Liver (tissue), 9 donors: ENCODE data around the gene FSIP2. TPM values are rescaled to one million over a fixed set of nuclear protein-coding genes. Genes with fewer than 3 reads are reported as not detected.
A peak's percentile ranks its signal among the peaks of the same experiment; 100 is the strongest.

ENCODE experiments used
- DNase-seq: peaks from one replicate; pipeline ENCODE4 v3.0.0-alpha.2; 2017; ENCODE audit warnings: low spot score
- H3K27ac ChIP-seq, 2 donors: one replicate each; pipeline ENCODE4 v1.7.0; 2013; ENCODE audit warnings: inconsistent platforms in 2 of 2, low read length in 2 of 2, control low read depth in 1 of 2, low read depth in 1 of 2, mild to moderate bottlenecking in 1 of 2
- H3K27me3 ChIP-seq, 4 donors: one replicate each; pipeline versions ENCODE4 v1.6.1 to v1.7.0; 2013; ENCODE audit warnings: low read length in 3 of 4, inconsistent platforms in 1 of 4, mild to moderate bottlenecking in 1 of 4, moderate library complexity in 1 of 4; ENCODE audit not compliant: control insufficient read depth in 4 of 4, insufficient read depth in 4 of 4
- H3K36me3 ChIP-seq, 4 donors: one replicate each; pipeline versions ENCODE4 v1.6.1 to v1.7.0; 2013; ENCODE audit warnings: low read length in 3 of 4, mild to moderate bottlenecking in 3 of 4, low read depth in 1 of 4, moderate library complexity in 1 of 4; ENCODE audit not compliant: control insufficient read depth in 4 of 4, insufficient read depth in 3 of 4
- H3K4me1 ChIP-seq, 4 donors: one replicate each; pipeline versions ENCODE4 v1.6.1 to v1.7.0; 2013; ENCODE audit warnings: low read length in 3 of 4, mild to moderate bottlenecking in 3 of 4, moderate library complexity in 1 of 4; ENCODE audit not compliant: control insufficient read depth in 4 of 4, insufficient read depth in 4 of 4
- H3K4me3 ChIP-seq, 3 donors: one replicate each; pipeline versions ENCODE4 v1.6.1 to v1.7.0; 2013; ENCODE audit warnings: low read length in 3 of 3, control low read depth in 1 of 3, low read depth in 1 of 3, mild to moderate bottlenecking in 1 of 3
- H3K9ac ChIP-seq, 2 donors: one replicate each; pipeline ENCODE4 v1.7.0; 2013; ENCODE audit warnings: low read length in 2 of 2, mild to moderate bottlenecking in 2 of 2, moderate library complexity in 2 of 2, control low read depth in 1 of 2, low read depth in 1 of 2
- H3K9me3 ChIP-seq, 4 donors: one replicate each; pipeline versions ENCODE4 v1.6.1 to v1.7.0; 2013; ENCODE audit warnings: low read length in 3 of 4; ENCODE audit not compliant: control insufficient read depth in 4 of 4
- FOXA1 ChIP-seq: IDR thresholded peaks from 2 replicates; pipeline ENCODE4 v1.6.1; 2016; ENCODE audit warnings: antibody characterized with exemption
- HNF4A ChIP-seq, 2 donors: conservative IDR thresholded peaks; 2 replicates each; pipeline ENCODE4 v1.6.1; 2016; ENCODE audit warnings: antibody characterized with exemption in 2 of 2, mild to moderate bottlenecking in 2 of 2
- HNF4G ChIP-seq: IDR thresholded peaks from 2 replicates; pipeline ENCODE4 v1.6.1; 2016; ENCODE audit warnings: antibody characterized with exemption
- RAD21 ChIP-seq, 2 donors: IDR thresholded peaks; 2 replicates each; pipeline ENCODE4 v1.6.1; 2016; ENCODE audit warnings: antibody characterized with exemption in 2 of 2, mild to moderate bottlenecking in 2 of 2
- RXRA ChIP-seq, 2 donors: IDR thresholded peaks; 2 replicates each; pipeline ENCODE4 v1.6.1; 2017 to 2018; ENCODE audit warnings: antibody characterized with exemption in 2 of 2, mild to moderate bottlenecking in 1 of 2
- WGBS: extraction: QIAGEN DNeasy Blood & Tissue Kit; methylation state at CpG from one replicate; pipeline ENCODE4 v1.1.7; 2013; 5-methylcytosine and 5-hydroxymethylcytosine counted together
- polyA plus RNA-seq, 2 donors: library from polyadenylated mRNA; stranded (reverse) in 1 of 2; unstranded in 1 of 2; fragments of 200-250 nt in 1 of 2; fragments of >200 nt in 1 of 2; fragmentation: Nextera tagmentation in 1 of 2; extraction: Ambion mirVana in 1 of 2; gene quantifications; one replicate each; pipeline versions ENCODE4 v1.2.1 to v1.2.3, GENCODE V29; 2013 to 2015
- total RNA-seq, 2 donors: library from RNA; depleted of rRNA; stranded (reverse); fragments of >200 nt; gene quantifications; one replicate each; pipeline ENCODE4 v1.2.3, GENCODE V29; 2014
- TF ChIP-seq, protein P1 (sequence below): IDR thresholded peaks from 2 replicates; pipeline ENCODE4 v1.6.1; 2016; ENCODE audit warnings: antibody characterized with exemption
- TF ChIP-seq, protein P2 (sequence below): fragments of 150-350 bp; IDR thresholded peaks from 2 replicates; pipeline ENCODE4 v1.5.1; 2017; ENCODE audit warnings: improper control_type of control experiment, low read depth, low read length; ENCODE audit not compliant: missing input control
- TF ChIP-seq, protein P3 (sequence below): IDR thresholded peaks from 2 replicates; pipeline ENCODE4 v1.6.1; 2016; ENCODE audit warnings: antibody characterized with exemption
- TF ChIP-seq, protein P4 (sequence below): IDR thresholded peaks from 2 replicates; pipeline ENCODE4 v1.6.1; 2016; ENCODE audit warnings: antibody characterized with exemption
- donor health status: healthy.
- donor health status: healthy.
- donor health status: healthy.
- donor health status: healthy.
- donor health status: healthy.

Gene FSIP2, protein sequence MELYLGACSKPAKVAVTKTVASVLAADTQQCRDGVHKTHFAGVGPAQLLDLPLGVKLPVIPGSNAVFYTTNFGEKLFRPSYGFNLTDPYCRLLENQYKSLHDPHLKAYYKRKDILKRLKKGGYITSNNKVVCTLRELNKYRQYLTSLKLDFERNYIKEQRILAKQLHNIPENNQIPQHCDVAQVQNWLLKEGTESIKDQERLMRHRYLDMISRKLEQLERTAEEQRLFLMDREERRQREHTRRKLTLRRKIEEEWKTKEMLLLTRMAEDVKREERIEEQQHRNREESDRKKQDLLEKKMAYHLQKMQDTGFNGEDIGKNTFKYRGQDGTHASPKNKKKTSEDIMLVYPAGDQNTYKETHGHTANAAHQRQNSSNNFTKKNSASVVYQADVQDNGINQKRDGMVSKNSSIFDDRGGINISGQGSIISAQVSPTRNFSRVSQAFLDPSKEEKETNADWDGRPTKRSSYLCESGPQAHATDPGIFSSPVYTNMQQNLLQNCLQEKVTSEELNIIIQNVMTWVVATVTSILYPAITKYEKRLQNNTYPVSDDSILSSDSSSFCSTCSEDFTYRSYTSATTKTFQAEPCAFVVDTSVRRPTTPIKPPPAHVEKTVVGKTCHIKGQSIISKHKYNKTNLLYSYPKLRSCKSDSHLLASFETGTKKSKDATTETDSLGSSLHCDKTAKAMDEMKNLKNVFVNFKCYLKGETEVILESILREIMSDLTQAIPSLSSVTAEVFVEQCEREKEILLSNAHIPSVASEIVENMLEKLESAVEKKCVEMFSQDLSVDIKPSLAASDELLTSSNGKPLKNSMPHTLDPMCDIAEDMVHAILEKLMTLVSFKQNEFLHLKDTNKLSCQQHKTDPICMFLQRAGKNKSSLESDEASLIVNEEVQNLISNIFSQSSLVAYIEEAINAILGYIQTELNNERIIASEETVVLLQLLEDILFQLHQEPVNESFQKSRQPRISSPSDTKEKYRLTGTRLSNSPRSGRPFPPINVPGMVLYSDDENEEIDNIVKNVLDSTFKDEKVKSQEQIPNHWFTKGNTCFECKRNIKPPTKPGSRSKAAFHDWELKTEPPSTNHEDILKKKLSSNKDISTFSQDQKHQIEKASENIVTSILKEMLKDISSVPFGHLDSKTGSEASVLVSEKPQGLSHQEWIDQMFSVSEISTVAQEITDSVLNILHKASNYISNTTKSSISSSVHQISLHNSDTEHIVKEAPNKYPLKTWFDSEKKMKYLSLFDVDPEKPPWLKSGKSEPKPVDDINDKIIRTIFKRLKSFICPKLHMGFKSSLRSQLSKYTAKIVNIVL (N-terminal part only)
- under 1 TPM; 0.05 to 0.33 TPM for total RNA-seq
- polyA plus RNA-seq: under 1 TPM; 0.01 to 0.75 TPM

DNA sequence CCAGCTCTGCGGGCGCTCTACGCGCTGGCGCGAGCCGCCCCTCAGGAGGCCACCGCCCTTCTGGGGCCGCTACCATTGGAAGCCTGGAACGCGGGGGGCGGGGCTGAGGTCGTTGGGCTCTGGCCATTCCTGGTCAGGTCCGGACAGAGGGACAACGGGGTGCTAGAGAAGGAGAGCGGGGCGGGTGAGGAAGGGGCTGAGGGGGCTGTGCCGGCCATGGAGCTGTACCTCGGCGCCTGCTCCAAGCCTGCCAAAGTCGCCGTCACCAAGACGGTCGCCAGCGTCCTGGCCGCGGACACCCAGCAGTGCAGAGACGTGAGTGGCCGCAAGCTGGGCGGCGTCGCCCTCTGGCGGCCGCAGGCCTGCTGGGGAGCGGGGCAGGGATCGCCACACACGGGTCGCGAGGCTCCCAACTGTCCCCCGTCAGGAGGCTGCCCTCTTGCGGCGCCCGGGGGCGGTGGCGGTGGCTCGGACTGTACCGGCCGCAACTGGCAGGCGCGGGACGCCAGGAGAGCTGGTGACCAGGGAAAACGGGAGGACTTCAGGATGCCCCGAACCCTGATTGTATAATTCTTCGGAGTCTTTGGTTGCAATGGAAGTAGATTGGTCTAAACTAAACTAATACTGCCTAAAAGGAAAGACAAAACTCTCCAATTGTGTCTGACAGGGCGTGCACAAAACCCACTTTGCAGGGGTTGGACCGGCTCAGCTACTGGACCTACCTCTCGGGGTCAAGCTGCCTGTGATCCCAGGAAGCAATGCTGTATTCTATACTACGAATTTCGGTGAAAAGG is at the start of gene FSIP2:
Gene FSIP2 (plus strand): TSS at position 126 of the 794 bp plus-strand sequence. CDS start 91 bp downstream, at position 217.
- Histone ChIP-seq H3K27me3 (peaks cover 0 to 2% (median 0%) of the 10 kb centered on the region in 4 donors), H3K36me3 (no peaks in the 10 kb centered on the region), H3K27ac (no peak within 1 kb of the TSS), H3K9ac (no peak within 1 kb of the TSS), H3K4me3 (peak within 1 kb of the TSS in 2 of 3 donors; percentile 48 to 49), H3K4me1 (no peaks in the 10 kb centered on the region), H3K9me3 (peaks cover 0 to 15% (median 0%) of the 10 kb centered on the region in 4 donors)
- 13% methylated on average over 59 of the region's 59 CpGs for WGBS
- TF ChIP-seq, protein P1, sequence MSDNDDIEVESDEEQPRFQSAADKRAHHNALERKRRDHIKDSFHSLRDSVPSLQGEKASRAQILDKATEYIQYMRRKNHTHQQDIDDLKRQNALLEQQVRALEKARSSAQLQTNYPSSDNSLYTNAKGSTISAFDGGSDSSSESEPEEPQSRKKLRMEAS: no peak
- TF ChIP-seq, protein P2, sequence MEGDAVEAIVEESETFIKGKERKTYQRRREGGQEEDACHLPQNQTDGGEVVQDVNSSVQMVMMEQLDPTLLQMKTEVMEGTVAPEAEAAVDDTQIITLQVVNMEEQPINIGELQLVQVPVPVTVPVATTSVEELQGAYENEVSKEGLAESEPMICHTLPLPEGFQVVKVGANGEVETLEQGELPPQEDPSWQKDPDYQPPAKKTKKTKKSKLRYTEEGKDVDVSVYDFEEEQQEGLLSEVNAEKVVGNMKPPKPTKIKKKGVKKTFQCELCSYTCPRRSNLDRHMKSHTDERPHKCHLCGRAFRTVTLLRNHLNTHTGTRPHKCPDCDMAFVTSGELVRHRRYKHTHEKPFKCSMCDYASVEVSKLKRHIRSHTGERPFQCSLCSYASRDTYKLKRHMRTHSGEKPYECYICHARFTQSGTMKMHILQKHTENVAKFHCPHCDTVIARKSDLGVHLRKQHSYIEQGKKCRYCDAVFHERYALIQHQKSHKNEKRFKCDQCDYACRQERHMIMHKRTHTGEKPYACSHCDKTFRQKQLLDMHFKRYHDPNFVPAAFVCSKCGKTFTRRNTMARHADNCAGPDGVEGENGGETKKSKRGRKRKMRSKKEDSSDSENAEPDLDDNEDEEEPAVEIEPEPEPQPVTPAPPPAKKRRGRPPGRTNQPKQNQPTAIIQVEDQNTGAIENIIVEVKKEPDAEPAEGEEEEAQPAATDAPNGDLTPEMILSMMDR: peak; percentile 92
- TF ChIP-seq RXRA (IDR thresholded peaks at IDR 0.05) (peak in 1 of 2 donors; percentile 9), RAD21 (IDR thresholded peaks at IDR 0.05) (peak; percentile 74 to 93)
- peak; percentile 82 for DNase-seq

DNA sequence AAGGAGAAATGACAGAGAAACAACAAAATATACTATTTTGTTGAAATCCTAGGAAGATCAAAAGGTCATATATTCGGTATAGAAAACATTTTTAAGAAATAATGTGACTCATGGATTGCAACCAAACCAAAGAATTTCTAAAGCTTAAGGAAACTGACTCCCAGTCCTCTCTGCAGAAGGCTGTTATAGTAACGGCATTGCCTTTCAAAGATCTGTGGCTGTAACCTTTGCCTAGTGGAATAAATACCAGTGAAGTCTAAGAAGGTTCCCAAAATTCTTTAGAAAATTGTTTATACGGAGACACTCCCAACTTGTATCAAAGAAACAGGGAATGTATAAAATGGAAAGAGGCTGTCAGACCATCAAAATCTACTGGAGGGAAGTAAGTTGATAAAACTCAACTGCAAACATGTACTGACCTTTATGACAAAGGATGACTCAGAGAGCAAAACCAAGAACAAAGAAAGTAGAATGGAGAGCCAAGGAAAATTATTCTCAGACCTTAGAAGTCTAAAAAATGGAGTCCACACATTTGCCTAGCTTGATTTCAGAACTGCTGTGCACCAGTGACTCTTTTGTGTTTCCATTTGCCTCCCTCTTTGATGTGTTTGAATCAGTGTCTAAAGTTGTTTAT is 48.6 kb upstream of the FSIP2 start:
- peaks cover 0 to 5% (median 0%) of the 10 kb centered on the region in 4 donors for H3K9me3 ChIP-seq
- TF ChIP-seq, protein P3, sequence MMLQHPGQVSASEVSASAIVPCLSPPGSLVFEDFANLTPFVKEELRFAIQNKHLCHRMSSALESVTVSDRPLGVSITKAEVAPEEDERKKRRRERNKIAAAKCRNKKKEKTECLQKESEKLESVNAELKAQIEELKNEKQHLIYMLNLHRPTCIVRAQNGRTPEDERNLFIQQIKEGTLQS: no peak
- TF ChIP-seq FOXA1 (no peak), HNF4G (no peak), HNF4A (conservative IDR thresholded peaks at IDR 0.05) (no peak), RAD21 (IDR thresholded peaks at IDR 0.05) (no peak)
- TF ChIP-seq, protein P4, sequence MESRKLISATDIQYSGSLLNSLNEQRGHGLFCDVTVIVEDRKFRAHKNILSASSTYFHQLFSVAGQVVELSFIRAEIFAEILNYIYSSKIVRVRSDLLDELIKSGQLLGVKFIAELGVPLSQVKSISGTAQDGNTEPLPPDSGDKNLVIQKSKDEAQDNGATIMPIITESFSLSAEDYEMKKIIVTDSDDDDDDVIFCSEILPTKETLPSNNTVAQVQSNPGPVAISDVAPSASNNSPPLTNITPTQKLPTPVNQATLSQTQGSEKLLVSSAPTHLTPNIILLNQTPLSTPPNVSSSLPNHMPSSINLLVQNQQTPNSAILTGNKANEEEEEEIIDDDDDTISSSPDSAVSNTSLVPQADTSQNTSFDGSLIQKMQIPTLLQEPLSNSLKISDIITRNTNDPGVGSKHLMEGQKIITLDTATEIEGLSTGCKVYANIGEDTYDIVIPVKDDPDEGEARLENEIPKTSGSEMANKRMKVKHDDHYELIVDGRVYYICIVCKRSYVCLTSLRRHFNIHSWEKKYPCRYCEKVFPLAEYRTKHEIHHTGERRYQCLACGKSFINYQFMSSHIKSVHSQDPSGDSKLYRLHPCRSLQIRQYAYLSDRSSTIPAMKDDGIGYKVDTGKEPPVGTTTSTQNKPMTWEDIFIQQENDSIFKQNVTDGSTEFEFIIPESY: no peak
- TF ChIP-seq, protein P2: no peak
- 70% methylated on average over 3 of the region's 3 CpGs for WGBS
- no peaks in the 10 kb centered on the region for H3K36me3 ChIP-seq
- no peak overlapping the region for H3K4me3 ChIP-seq
- no peaks in the 10 kb centered on the region for H3K27me3 ChIP-seq
- H3K27ac ChIP-seq: no peak overlapping the region
- H3K9ac ChIP-seq: no peak overlapping the region
- no peak for DNase-seq
- no peaks in the 10 kb centered on the region for H3K4me1 ChIP-seq
